HCT116 (cell line): ENCODE results near the gene SEPTIN2. TPM values are rescaled to one million over a fixed set of nuclear protein-coding genes. Genes with fewer than 3 reads are reported as not detected.

Experiments
- ATAC-seq: fragments of 200-7000 bp; cut with Tn5 transposase; 2 replicates; pipeline ENCODE4 v1.9.1; 2020; ENCODE audit warnings: mild to moderate bottlenecking, moderate library complexity
- BruUV-seq: library from RNA; stranded (reverse); fragments of 400-500 nt; replicated peaks from 2 replicates; lab custom pipeline; 2021; lab: Mats Ljungman, UMichigan
- CTCF ChIA-PET: fragments of 300-600 bp; sonication (Branson Sonifier 250); formaldehyde crosslinking; loops from one replicate; lab custom pipeline; 2021; ENCODE audit warnings: antibody characterized with exemption; lab: Charles Lee
- POLR2A ChIA-PET: fragments of 300-600, 350-600 bp; sonication (Branson Sonifier 250); formaldehyde crosslinking; loops from one replicate; lab custom pipeline; 2021; ENCODE audit warnings: antibody characterized with exemption; lab: Charles Lee
- RAD21 ChIA-PET, 2 experiments: fragments of 300-600 bp; sonication (Branson Sonifier 250); formaldehyde crosslinking; loops; one replicate each; lab custom pipeline; 2023; ENCODE audit warnings: low total read pairs in 2 of 2; ENCODE audit not compliant: uncharacterized antibody in 2 of 2, unreplicated experiment in 2 of 2, low non-redundant PET in 1 of 2; lab: Charles Lee
- DNase-seq: peaks from one replicate; pipeline ENCODE4 v3.0.0-alpha.2; 2010; ENCODE audit warnings: low read depth, low spot score
- H2AFZ ChIP-seq: fragments of 200-600 bp; shearing (Covaris generic), sonication (generic); 2 replicates; pipeline ENCODE4 v1.6.1; 2017; ENCODE audit warnings: low read depth, mixed run types, mixed read lengths, antibody characterized with exemption, low read length; ENCODE audit not compliant: poor library complexity, severe bottlenecking
- H3K27ac ChIP-seq: 2 replicates; pipeline ENCODE4 v1.5.1; 2012; ENCODE audit warnings: low read depth, low read length
- H3K27me3 ChIP-seq: fragments of 200-600 bp; sonication (generic); 2 replicates; pipeline ENCODE4 v1.6.1; 2016; ENCODE audit warnings: mixed run types, low read length, mixed read lengths; ENCODE audit not compliant: insufficient read depth
- H3K36me3 ChIP-seq, 2 experiments: fragments of 200-500 bp in 1 of 2; fragments of 200-600 bp in 1 of 2; sonication (Bioruptor generic) in 1 of 2; sonication (generic) in 1 of 2; 2 replicates each; pipeline versions ENCODE4 v1.5.1 to v1.6.1; 2014 to 2016; ENCODE audit warnings: low read length in 2 of 2, inconsistent platforms in 1 of 2, mixed read lengths in 1 of 2, mixed run types in 1 of 2; ENCODE audit not compliant: insufficient read depth in 2 of 2, control insufficient read depth in 1 of 2
- H3K4me1 ChIP-seq, 2 experiments: fragments of 200-600 bp in 1 of 2; sonication (generic) in 1 of 2; 2 replicates each; pipeline versions ENCODE4 v1.5.1 to v1.6.1; 2012 to 2017; ENCODE audit warnings: low read length in 2 of 2, inconsistent platforms in 1 of 2, mild to moderate bottlenecking in 1 of 2, mixed read lengths in 1 of 2, mixed run types in 1 of 2, moderate library complexity in 1 of 2; ENCODE audit not compliant: insufficient read depth in 2 of 2, control insufficient read depth in 1 of 2
- H3K4me2 ChIP-seq: fragments of 200-600 bp; sonication (generic); 2 replicates; pipeline ENCODE4 v1.6.1; 2017; ENCODE audit warnings: mixed run types, low read length, mixed read lengths
- H3K4me3 ChIP-seq, 2 experiments: fragments of 200-600 bp in 1 of 2; sonication (generic) in 1 of 2; replicated peaks in 1 of 2; 2 replicates each; pipeline ENCODE4 v1.5.1; 2011 to 2016; ENCODE audit warnings: low read length in 2 of 2, control low read depth in 1 of 2, low read depth in 1 of 2, mild to moderate bottlenecking in 1 of 2, mixed read lengths in 1 of 2, mixed run types in 1 of 2
- H3K79me2 ChIP-seq: fragments of 200-600 bp; sonication (generic); 2 replicates; pipeline ENCODE4 v1.6.1; 2017; ENCODE audit warnings: mild to moderate bottlenecking, mixed run types, low read length, moderate library complexity, mixed read lengths; ENCODE audit not compliant: insufficient read depth
- H3K9ac ChIP-seq: fragments of 200-600 bp; sonication (generic); 2 replicates; pipeline ENCODE4 v1.6.1; 2016; ENCODE audit warnings: low read length, mixed read lengths
- H3K9me2 ChIP-seq: fragments of 200-600 bp; sonication (generic), shearing (Covaris generic); 2 replicates; pipeline ENCODE4 v1.6.1; 2017; ENCODE audit warnings: mixed run types, mild to moderate bottlenecking, moderate library complexity; ENCODE audit not compliant: insufficient read depth
- H3K9me3 ChIP-seq, 2 experiments: fragments of 200-500 bp in 1 of 2; fragments of 200-600 bp in 1 of 2; sonication (Bioruptor generic) in 1 of 2; sonication (generic) in 1 of 2; 2 replicates each; pipeline ENCODE4 v1.6.1; 2014 to 2017; ENCODE audit warnings: low read length in 2 of 2, mixed read lengths in 2 of 2, inconsistent platforms in 1 of 2, low read depth in 1 of 2, mild to moderate bottlenecking in 1 of 2, mixed run types in 1 of 2, moderate library complexity in 1 of 2; ENCODE audit not compliant: control insufficient read depth in 1 of 2, insufficient read depth in 1 of 2
- H4K20me1 ChIP-seq: fragments of 200-600 bp; sonication (generic), shearing (Covaris generic); 2 replicates; pipeline ENCODE4 v1.6.1; 2017; ENCODE audit warnings: mixed run types, mild to moderate bottlenecking, moderate library complexity; ENCODE audit not compliant: insufficient read depth
- JUND ChIP-seq: IDR thresholded peaks from 2 replicates; pipeline ENCODE4 v1.6.1; 2012
- POLR2AphosphoS5 ChIP-seq: IDR thresholded peaks from 2 replicates; pipeline ENCODE4 v1.6.1; 2011; ENCODE audit warnings: mild to moderate bottlenecking, low read depth, low read length, moderate library complexity
- RAD21 ChIP-seq: IDR thresholded peaks from 2 replicates; pipeline ENCODE4 v1.6.1; 2012; ENCODE audit warnings: low read depth, mild to moderate bottlenecking
- SP1 ChIP-seq: IDR thresholded peaks from 2 replicates; pipeline ENCODE4 v1.6.1; 2012; ENCODE audit warnings: low read depth
- ZNF274 ChIP-seq: fragments of 200-500 bp; sonication (Bioruptor generic); IDR thresholded peaks from 2 replicates; pipeline ENCODE4 v1.6.1; 2014; ENCODE audit warnings: mild to moderate bottlenecking, low read depth, low read length, inconsistent platforms
- intact Hi-C: fragments of 100-400 bp; cut with micrococcal nuclease; formaldehyde crosslinking; loops from 2 replicates; pipeline ENCODE4 v1.10.0; 2022
- total RNA-seq: library from RNA; stranded (reverse); gene quantifications from one replicate; pipeline ENCODE4 v1.2.1, GENCODE V29; 2021; ENCODE audit not compliant: unreplicated experiment
- TF ChIP-seq, protein P1 (sequence below): IDR thresholded peaks from 2 replicates; pipeline ENCODE4 v1.6.1; 2012

SEPTIN2 gene
- total RNA-seq, 1 experiment from 2014 or later = 317 TPM

DNA sequence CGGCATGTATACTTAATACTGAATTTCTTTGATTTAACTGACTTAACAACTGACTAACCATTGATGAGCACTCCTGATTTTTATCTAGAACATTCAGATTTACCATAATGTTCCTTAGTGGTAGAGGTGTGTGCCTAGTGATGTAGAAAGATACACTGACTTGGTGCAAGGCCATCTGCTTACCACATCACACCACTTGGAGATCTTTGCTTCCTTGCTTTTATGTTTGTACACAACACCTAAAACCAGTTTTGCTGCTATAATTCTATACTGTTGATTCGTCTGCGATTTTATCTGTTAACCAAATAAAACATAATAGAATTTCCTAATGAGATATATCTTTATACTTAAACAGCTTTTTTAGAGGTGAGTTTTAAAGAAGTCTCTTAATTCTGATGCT is 36.5 kb downstream of the SEPTIN2 start:
- POLR2A ChIA-PET = no interaction called here
- H4K20me1 ChIP-seq = peaks cover 3% of the 10 kb centered on the region; the same call in 1 of the 2 replicates
- BruUV-seq = no TSS peak
- H3K27me3 ChIP-seq = no peaks in the 10 kb centered on the region
- H3K9ac ChIP-seq = no peak overlapping the region
- H3K27ac ChIP-seq = no peak overlapping the region; the same call in 1 of the 2 replicates
- intact Hi-C loops = no loop called here
- no peak overlapping the region for H3K4me3 ChIP-seq
- ATAC-seq (no peak), DNase-seq (no peak)
- peaks cover 15 to 19% of the 10 kb centered on the region in 2 experiments for H3K4me1 ChIP-seq
- CTCF ChIA-PET = no interaction called here
- no peaks in the 10 kb centered on the region for H3K9me3 ChIP-seq
- H3K79me2 ChIP-seq = peaks cover 13% of the 10 kb centered on the region
- no peak overlapping the region for H3K4me2 ChIP-seq
- no peak for TF ChIP-seq SP1
- H2AFZ ChIP-seq = no peak overlapping the region
- no peaks in the 10 kb centered on the region for H3K9me2 ChIP-seq
- peaks cover 31 to 59% of the 10 kb centered on the region in 2 experiments; a peak in 3 of 4 replicates for H3K36me3 ChIP-seq
- RAD21 ChIA-PET = no interaction called here

DNA sequence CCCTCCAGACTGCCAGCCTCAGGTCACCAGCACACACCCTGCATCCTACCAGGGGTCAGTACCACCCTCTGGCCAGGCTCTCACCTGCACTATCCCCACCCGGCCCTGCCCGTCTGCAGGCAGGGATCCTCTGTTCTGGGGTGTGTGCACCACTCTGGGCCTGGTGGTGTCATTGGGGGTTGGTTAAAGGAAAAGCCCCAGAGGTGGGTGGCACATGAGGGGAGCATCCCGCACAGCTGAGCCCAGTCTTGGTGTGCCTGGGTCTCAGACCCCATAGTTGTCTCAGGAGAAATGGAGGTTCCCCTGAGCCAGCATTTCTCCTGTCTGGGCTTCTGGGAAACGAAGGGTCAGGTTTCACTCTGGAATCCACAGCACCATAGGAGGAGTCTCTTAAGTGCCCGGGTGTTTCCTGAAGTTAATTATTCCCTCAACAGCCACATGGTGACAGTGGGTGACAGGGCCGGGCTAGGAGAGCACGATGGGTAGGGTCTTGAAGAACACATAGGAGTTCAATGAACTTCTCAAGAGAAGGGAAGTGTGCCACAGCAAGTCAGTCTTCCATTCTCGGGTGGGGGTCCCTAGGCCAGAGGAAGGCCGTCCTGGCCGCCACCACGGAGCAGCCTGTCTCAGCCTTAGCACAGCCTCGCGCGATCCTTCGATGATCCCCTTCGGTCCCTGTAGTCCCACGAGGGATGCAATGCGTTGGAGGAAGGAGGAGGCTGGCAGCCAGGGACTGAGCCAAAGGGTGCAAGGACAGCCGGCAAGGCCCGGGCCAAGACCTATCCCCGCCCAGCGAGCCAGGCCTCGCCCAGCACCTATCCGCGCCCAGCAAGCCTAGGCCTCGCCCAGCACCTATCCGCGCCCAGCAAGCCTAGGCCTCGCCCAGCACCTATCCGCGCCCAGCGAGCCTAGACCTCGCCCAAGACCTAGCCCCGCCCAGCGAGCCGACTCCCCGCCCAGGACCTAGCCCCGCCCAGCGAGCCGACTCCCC is 39.2 kb downstream of the SEPTIN2 start:
- Histone ChIP-seq H3K9me2 (no peaks in the 10 kb centered on the region), H3K4me2 (peak overlapping the region; percentile 78), H3K9me3 (no peaks in the 10 kb centered on the region), H3K9ac (peak overlapping the region; percentile 66), H4K20me1 (peaks cover 3% of the 10 kb centered on the region; the same call in 1 of the 2 replicates), H3K79me2 (peaks cover 40% of the 10 kb centered on the region), H3K36me3 (peaks cover 17 to 36% of the 10 kb centered on the region in 2 experiments; a peak in 3 of 4 replicates), H2AFZ (no peak overlapping the region), H3K4me3 (peak overlapping the region; percentile 6 to 47; a peak in 2 of 4 replicates), H3K4me1 (peaks cover 17 to 22% of the 10 kb centered on the region in 2 experiments), H3K27ac (peak overlapping the region; percentile 57), H3K27me3 (no peaks in the 10 kb centered on the region)
- intact Hi-C loops = loop anchor here (2.0 to 5.0 kb wide), 6 partner anchors 40 to 527 kb away; partner anchors contain the start of genes ATG4B, BOK, HDLBP and ING5
- RAD21 ChIA-PET = no interaction called here
- POLR2A ChIA-PET = no interaction called here
- TF ChIP-seq, protein P1, sequence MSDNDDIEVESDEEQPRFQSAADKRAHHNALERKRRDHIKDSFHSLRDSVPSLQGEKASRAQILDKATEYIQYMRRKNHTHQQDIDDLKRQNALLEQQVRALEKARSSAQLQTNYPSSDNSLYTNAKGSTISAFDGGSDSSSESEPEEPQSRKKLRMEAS = peak; percentile 41
- TF ChIP-seq ZNF274 = no peak
- 0 out of 2 replicates have a peak, but pooled peaks have one; percentile 13 for TF ChIP-seq SP1
- TF ChIP-seq POLR2AphosphoS5 = peak; percentile 47
- TF ChIP-seq RAD21 = peak; percentile 26; the same call in 1 of the 2 replicates
- TF ChIP-seq JUND = no peak
- ATAC-seq (peak; percentile 85), DNase-seq (peak; percentile 81)
- CTCF ChIA-PET = no interaction called here
- no TSS peak for BruUV-seq
